GM12874 (cell line): ENCODE data around the gene ALG3.

Experiments
- TF ChIP-seq, protein P1 (sequence below): IDR thresholded peaks from 2 replicates; pipeline ENCODE4 v1.5.1; 2011; ENCODE audit warnings: low read depth, mild to moderate bottlenecking, control low read depth, low read length, moderate library complexity; ENCODE audit not compliant: insufficient read depth

Gene ALG3

GRCh38 chr3:184200825-184201224, 47.9 kb downstream of the ALG3 start:
- TF ChIP-seq, protein P1, sequence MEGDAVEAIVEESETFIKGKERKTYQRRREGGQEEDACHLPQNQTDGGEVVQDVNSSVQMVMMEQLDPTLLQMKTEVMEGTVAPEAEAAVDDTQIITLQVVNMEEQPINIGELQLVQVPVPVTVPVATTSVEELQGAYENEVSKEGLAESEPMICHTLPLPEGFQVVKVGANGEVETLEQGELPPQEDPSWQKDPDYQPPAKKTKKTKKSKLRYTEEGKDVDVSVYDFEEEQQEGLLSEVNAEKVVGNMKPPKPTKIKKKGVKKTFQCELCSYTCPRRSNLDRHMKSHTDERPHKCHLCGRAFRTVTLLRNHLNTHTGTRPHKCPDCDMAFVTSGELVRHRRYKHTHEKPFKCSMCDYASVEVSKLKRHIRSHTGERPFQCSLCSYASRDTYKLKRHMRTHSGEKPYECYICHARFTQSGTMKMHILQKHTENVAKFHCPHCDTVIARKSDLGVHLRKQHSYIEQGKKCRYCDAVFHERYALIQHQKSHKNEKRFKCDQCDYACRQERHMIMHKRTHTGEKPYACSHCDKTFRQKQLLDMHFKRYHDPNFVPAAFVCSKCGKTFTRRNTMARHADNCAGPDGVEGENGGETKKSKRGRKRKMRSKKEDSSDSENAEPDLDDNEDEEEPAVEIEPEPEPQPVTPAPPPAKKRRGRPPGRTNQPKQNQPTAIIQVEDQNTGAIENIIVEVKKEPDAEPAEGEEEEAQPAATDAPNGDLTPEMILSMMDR, result no peak

GRCh38 chr3:184198509-184198908, 50.3 kb downstream of the ALG3 start:
- TF ChIP-seq, protein P1, result no peak

DNA sequence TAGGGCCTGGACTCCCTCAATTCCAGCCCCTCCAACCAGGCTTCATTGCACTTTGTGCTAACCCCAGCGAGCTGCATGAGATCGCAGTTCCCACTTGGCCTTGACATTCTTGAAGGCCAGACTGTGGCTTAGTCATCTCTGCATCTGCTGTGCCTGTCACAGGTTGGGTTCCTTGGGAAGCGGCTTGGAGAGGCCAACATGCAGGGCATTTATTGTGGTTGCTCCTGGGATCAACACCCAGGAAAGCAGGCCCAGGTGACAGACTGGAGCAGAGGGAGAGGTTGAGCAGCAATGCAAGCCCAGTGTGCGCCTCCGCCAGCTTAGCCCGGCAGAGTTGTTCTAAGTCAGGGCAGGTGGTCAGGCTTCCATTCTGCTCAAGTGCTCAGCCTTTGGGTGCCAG, 52.2 kb downstream of the ALG3 start:
- TF ChIP-seq, protein P1, result no peak

GRCh38 chr3:184193991-184194539, 54.7 kb downstream of the ALG3 start:
- TF ChIP-seq, protein P1, result no peak

DNA sequence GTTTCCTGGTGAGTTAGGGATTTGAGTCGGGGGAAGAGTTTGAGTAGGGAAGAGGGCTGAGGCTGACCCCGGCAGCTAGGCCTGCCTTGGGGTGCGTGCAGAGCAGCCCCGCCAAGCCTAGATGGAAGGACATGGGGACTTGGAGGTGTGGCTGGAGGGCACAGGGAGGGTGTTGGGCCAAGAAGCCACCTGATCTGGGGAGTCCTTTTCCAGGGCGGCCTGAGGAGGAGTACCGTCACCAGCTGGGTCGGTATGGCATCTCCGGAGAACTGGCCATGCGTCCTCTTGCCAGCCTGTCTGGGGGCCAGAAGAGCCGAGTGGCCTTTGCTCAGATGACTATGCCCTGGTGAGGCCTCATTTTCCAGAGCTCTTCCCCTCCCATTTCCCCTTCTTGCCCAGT, 55.9 kb downstream of the ALG3 start:
- TF ChIP-seq, protein P1, result no peak
